GM21717 (cell line): ENCODE measurements around the gene SYTL2.

ENCODE experiments used
- ATAC-seq: cut with Tn5 transposase; IDR thresholded peaks from one replicate; pipeline ENCODE4 v1.9.1; 2021; ENCODE audit warnings: mild to moderate bottlenecking, moderate library complexity; ENCODE audit not compliant: unreplicated experiment

The SYTL2 gene

GRCh38 chr11:85828640-85828978 lies 17.7 kb upstream of the SYTL2 start:
- no peak for ATAC-seq

- no peak for ATAC-seq
Observed at GRCh38 chr11:85827748-85828639, 17.1 kb upstream of the SYTL2 start.

GRCh38 chr11:85826116-85826855 lies 15.3 kb upstream of the SYTL2 start:
- ATAC-seq = no peak

- ATAC-seq = no peak
Observed at GRCh38 chr11:85825616-85826015, 14.7 kb upstream of the SYTL2 start.

- no peak for ATAC-seq
Observed at GRCh38 chr11:85823816-85824215, 12.9 kb upstream of the SYTL2 start.

- no peak for ATAC-seq
Observed at GRCh38 chr11:85822814-85823213, 11.9 kb upstream of the SYTL2 start.

GRCh38 chr11:85821636-85822035 lies 10.7 kb upstream of the SYTL2 start:
- ATAC-seq = no peak

GRCh38 chr11:85819441-85819840 lies 8.5 kb upstream of the SYTL2 start:
- ATAC-seq = no peak

- no peak for ATAC-seq
Observed at GRCh38 chr11:85815186-85815931, 4.4 kb upstream of the SYTL2 start.

GRCh38 chr11:85813721-85814120 lies 2.8 kb upstream of the SYTL2 start:
- no peak for ATAC-seq

GRCh38 chr11:85811624-85812023 lies 683 bp upstream of the SYTL2 start:
- ATAC-seq = no peak

- no peak for ATAC-seq
Observed at GRCh38 chr11:85810521-85810870, 445 bp downstream of the SYTL2 start.

GRCh38 chr11:85809863-85810262 lies 1.1 kb downstream of the SYTL2 start:
- ATAC-seq = no peak

- peak; percentile 76 for ATAC-seq
Observed at GRCh38 chr11:85809191-85809590, 1.8 kb downstream of the SYTL2 start.

GRCh38 chr11:85806876-85807275 lies 4.1 kb downstream of the SYTL2 start:
- ATAC-seq = no peak

- no peak for ATAC-seq
Observed at GRCh38 chr11:85806016-85806415, 4.9 kb downstream of the SYTL2 start.

GRCh38 chr11:85805387-85805786 lies 5.6 kb downstream of the SYTL2 start:
- ATAC-seq = no peak

GRCh38 chr11:85803920-85804319 lies 7.0 kb downstream of the SYTL2 start:
- no peak for ATAC-seq

- ATAC-seq = no peak
Observed at GRCh38 chr11:85803303-85803702, 7.6 kb downstream of the SYTL2 start.

- no peak for ATAC-seq
Observed at GRCh38 chr11:85801527-85801926, 9.4 kb downstream of the SYTL2 start.

- no peak for ATAC-seq
Observed at GRCh38 chr11:85800595-85801342, 10.2 kb downstream of the SYTL2 start.
